ENCODE results near the gene ECM2. TPM values are rescaled to one million over a fixed set of nuclear protein-coding genes. Genes with fewer than 3 reads are reported as not detected.

ECM2 gene
- total RNA-seq, 1 donor from 2014 or later: not detected

- DNase-seq: no peak
- intact Hi-C loops (cut with micrococcal nuclease): no loop called here
- Mint-ChIP-seq H3K9me3 (no peaks in the 10 kb centered on the region), H3K4me3 (no peak overlapping the region), H3K27me3 (no peaks in the 10 kb centered on the region), H3K36me3 (ENCODE audit: low read depth) (no peaks in the 10 kb centered on the region), H3K4me1 (no peaks in the 10 kb centered on the region), H3K27ac (no peak overlapping the region)
Observed at GRCh38 chr9:92518199-92518598, 17.6 kb downstream of the ECM2 start.

GRCh38 chr9:92517046-92517445 is 18.7 kb downstream of the ECM2 start:
- Mint-ChIP-seq H3K27ac (no peak overlapping the region), H3K36me3 (ENCODE audit: low read depth) (no peaks in the 10 kb centered on the region), H3K4me3 (no peak overlapping the region), H3K27me3 (no peaks in the 10 kb centered on the region), H3K4me1 (no peaks in the 10 kb centered on the region), H3K9me3 (no peaks in the 10 kb centered on the region)
- no peak for DNase-seq
- intact Hi-C loops (cut with micrococcal nuclease): no loop called here

GRCh38 chr9:92516521-92516920 is 19.3 kb downstream of the ECM2 start:
- DNase-seq: no peak

GRCh38 chr9:92514635-92515034 is 21.2 kb downstream of the ECM2 start:
- Mint-ChIP-seq H3K27me3 (no peaks in the 10 kb centered on the region), H3K9me3 (no peaks in the 10 kb centered on the region), H3K4me3 (no peak overlapping the region), H3K27ac (no peak overlapping the region), H3K4me1 (no peaks in the 10 kb centered on the region), H3K36me3 (ENCODE audit: low read depth) (no peaks in the 10 kb centered on the region)
- intact Hi-C loops (cut with micrococcal nuclease): no loop called here
- DNase-seq: no peak

More at GRCh38 chr9:92516521-92516920, 19.3 kb downstream of the ECM2 start:
- Mint-ChIP-seq H3K4me1 (no peaks in the 10 kb centered on the region), H3K36me3 (ENCODE audit: low read depth) (no peaks in the 10 kb centered on the region), H3K27me3 (no peaks in the 10 kb centered on the region), H3K9me3 (no peaks in the 10 kb centered on the region), H3K27ac (no peak overlapping the region), H3K4me3 (no peak overlapping the region)
- intact Hi-C loops (cut with micrococcal nuclease): no loop called here

- intact Hi-C loops (cut with micrococcal nuclease): no loop called here
- no peak overlapping the region for H3K4me3 Mint-ChIP-seq
- H3K27me3 Mint-ChIP-seq: no peaks in the 10 kb centered on the region
Observed at GRCh38 chr9:92513349-92513748, 22.4 kb downstream of the ECM2 start.

GRCh38 chr9:92512622-92513021 is 23.2 kb downstream of the ECM2 start:
- H3K4me3 Mint-ChIP-seq: no peak overlapping the region
- intact Hi-C loops (cut with micrococcal nuclease): no loop called here
- H3K27me3 Mint-ChIP-seq: no peaks in the 10 kb centered on the region
- DNase-seq: no peak
- no peak overlapping the region for H3K27ac Mint-ChIP-seq
- no peaks in the 10 kb centered on the region for H3K36me3 Mint-ChIP-seq (ENCODE audit: low read depth)
- H3K4me1 Mint-ChIP-seq: peaks cover 2% of the 10 kb centered on the region
- no peaks in the 10 kb centered on the region for H3K9me3 Mint-ChIP-seq

More at GRCh38 chr9:92513349-92513748, 22.4 kb downstream of the ECM2 start:
- Mint-ChIP-seq H3K36me3 (ENCODE audit: low read depth) (no peaks in the 10 kb centered on the region), H3K27ac (no peak overlapping the region), H3K9me3 (no peaks in the 10 kb centered on the region), H3K4me1 (no peaks in the 10 kb centered on the region)
- DNase-seq: no peak

GRCh38 chr9:92510747-92511146 is 25.0 kb downstream of the ECM2 start:
- Mint-ChIP-seq H3K27me3 (no peaks in the 10 kb centered on the region), H3K36me3 (ENCODE audit: low read depth) (no peaks in the 10 kb centered on the region), H3K4me3 (no peak overlapping the region), H3K9me3 (no peaks in the 10 kb centered on the region), H3K27ac (no peak overlapping the region), H3K4me1 (peaks cover 9% of the 10 kb centered on the region)
- DNase-seq: no peak
- intact Hi-C loops (cut with micrococcal nuclease): no loop called here

GRCh38 chr9:92509050-92509449 is 26.7 kb downstream of the ECM2 start:
- H3K9me3 Mint-ChIP-seq: no peaks in the 10 kb centered on the region
- H3K4me1 Mint-ChIP-seq: peaks cover 9% of the 10 kb centered on the region
- H3K4me3 Mint-ChIP-seq: no peak overlapping the region
- intact Hi-C loops (cut with micrococcal nuclease): no loop called here
- H3K36me3 Mint-ChIP-seq (ENCODE audit: low read depth): no peaks in the 10 kb centered on the region
- DNase-seq: no peak
- no peak overlapping the region for H3K27ac Mint-ChIP-seq
- H3K27me3 Mint-ChIP-seq: no peaks in the 10 kb centered on the region

GRCh38 chr9:92508018-92508820 is 27.6 kb downstream of the ECM2 start:
- Mint-ChIP-seq H3K9me3 (no peaks in the 10 kb centered on the region), H3K27ac (no peak overlapping the region), H3K4me1 (peaks cover 9% of the 10 kb centered on the region)

GRCh38 chr9:92507496-92507895 is 28.3 kb downstream of the ECM2 start:
- Mint-ChIP-seq H3K27ac (no peak overlapping the region), H3K27me3 (no peaks in the 10 kb centered on the region), H3K4me3 (no peak overlapping the region), H3K36me3 (ENCODE audit: low read depth) (no peaks in the 10 kb centered on the region), H3K4me1 (peaks cover 9% of the 10 kb centered on the region), H3K9me3 (no peaks in the 10 kb centered on the region)
- DNase-seq: no peak
- intact Hi-C loops (cut with micrococcal nuclease): no loop called here

More at GRCh38 chr9:92508018-92508820, 27.6 kb downstream of the ECM2 start:
- Mint-ChIP-seq H3K27me3 (no peaks in the 10 kb centered on the region), H3K36me3 (ENCODE audit: low read depth) (no peaks in the 10 kb centered on the region), H3K4me3 (no peak overlapping the region)
- DNase-seq: no peak
- intact Hi-C loops (cut with micrococcal nuclease): no loop called here

GRCh38 chr9:92507005-92507404 is 28.8 kb downstream of the ECM2 start:
- Mint-ChIP-seq H3K4me3 (no peak overlapping the region), H3K27ac (no peak overlapping the region), H3K27me3 (no peaks in the 10 kb centered on the region), H3K4me1 (peaks cover 9% of the 10 kb centered on the region), H3K36me3 (ENCODE audit: low read depth) (no peaks in the 10 kb centered on the region), H3K9me3 (no peaks in the 10 kb centered on the region)
- DNase-seq: no peak
- intact Hi-C loops (cut with micrococcal nuclease): no loop called here

GRCh38 chr9:92506184-92506857 is 29.5 kb downstream of the ECM2 start:
- H3K4me1 Mint-ChIP-seq: peaks cover 9% of the 10 kb centered on the region
- no peaks in the 10 kb centered on the region for H3K9me3 Mint-ChIP-seq
- no peak overlapping the region for H3K4me3 Mint-ChIP-seq
- DNase-seq: no peak
- H3K27me3 Mint-ChIP-seq: no peaks in the 10 kb centered on the region
- H3K36me3 Mint-ChIP-seq (ENCODE audit: low read depth): no peaks in the 10 kb centered on the region
- intact Hi-C loops (cut with micrococcal nuclease): no loop called here
- H3K27ac Mint-ChIP-seq: no peak overlapping the region

GRCh38 chr9:92504881-92505280 is 30.9 kb downstream of the ECM2 start:
- Mint-ChIP-seq H3K4me3 (no peak overlapping the region), H3K36me3 (ENCODE audit: low read depth) (no peaks in the 10 kb centered on the region), H3K27ac (no peak overlapping the region), H3K9me3 (no peaks in the 10 kb centered on the region), H3K27me3 (no peaks in the 10 kb centered on the region), H3K4me1 (peaks cover 9% of the 10 kb centered on the region)
- intact Hi-C loops (cut with micrococcal nuclease): no loop called here
- no peak for DNase-seq

- no peak overlapping the region for H3K4me3 Mint-ChIP-seq
- no peak overlapping the region for H3K27ac Mint-ChIP-seq
- H3K4me1 Mint-ChIP-seq: peaks cover 9% of the 10 kb centered on the region
- H3K9me3 Mint-ChIP-seq: no peaks in the 10 kb centered on the region
- no peaks in the 10 kb centered on the region for H3K27me3 Mint-ChIP-seq
- intact Hi-C loops (cut with micrococcal nuclease): no loop called here
- no peaks in the 10 kb centered on the region for H3K36me3 Mint-ChIP-seq (ENCODE audit: low read depth)
- no peak for DNase-seq
Observed at GRCh38 chr9:92503156-92503555, 32.6 kb downstream of the ECM2 start.

All from activated CD4-positive, alpha-beta T cell treated with anti-CD3 and anti-CD28 coated beads, Interleukin-2, amount 10 ng/mL, durations not matched to agents 24 days and 14 days (primary cell).